ENCODE data around the gene CPSF2.

DNA sequence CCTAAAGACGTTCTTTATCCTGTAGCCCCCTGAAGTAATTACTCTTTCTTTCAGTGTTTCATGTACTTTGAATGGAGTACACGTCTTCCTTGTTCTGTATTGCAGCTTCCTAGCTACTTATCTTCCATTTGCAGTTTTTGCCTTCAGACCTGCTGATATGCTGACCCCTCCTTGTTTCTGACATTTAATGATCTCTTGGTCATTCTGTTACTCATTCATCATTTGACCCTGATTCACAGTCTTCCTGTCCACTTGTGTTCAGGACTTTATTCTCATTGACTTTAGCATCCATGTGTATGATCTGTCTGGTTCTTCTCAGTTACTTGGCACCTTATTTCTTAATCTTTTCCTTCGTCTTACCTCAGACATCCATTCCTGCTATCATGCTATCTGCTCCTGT, 22.2 kb downstream of the CPSF2 start:
- TF ChIP-seq, protein P1, sequence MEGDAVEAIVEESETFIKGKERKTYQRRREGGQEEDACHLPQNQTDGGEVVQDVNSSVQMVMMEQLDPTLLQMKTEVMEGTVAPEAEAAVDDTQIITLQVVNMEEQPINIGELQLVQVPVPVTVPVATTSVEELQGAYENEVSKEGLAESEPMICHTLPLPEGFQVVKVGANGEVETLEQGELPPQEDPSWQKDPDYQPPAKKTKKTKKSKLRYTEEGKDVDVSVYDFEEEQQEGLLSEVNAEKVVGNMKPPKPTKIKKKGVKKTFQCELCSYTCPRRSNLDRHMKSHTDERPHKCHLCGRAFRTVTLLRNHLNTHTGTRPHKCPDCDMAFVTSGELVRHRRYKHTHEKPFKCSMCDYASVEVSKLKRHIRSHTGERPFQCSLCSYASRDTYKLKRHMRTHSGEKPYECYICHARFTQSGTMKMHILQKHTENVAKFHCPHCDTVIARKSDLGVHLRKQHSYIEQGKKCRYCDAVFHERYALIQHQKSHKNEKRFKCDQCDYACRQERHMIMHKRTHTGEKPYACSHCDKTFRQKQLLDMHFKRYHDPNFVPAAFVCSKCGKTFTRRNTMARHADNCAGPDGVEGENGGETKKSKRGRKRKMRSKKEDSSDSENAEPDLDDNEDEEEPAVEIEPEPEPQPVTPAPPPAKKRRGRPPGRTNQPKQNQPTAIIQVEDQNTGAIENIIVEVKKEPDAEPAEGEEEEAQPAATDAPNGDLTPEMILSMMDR (IDR thresholded peaks at IDR 0.05; ENCODE audit: low read depth, low read length, missing input control), result no peak
- TF ChIP-seq EGR1 (IDR thresholded peaks at IDR 0.05; ENCODE audit: low read depth in 2 of 2), result no peak
- TF ChIP-seq YY1 (IDR thresholded peaks at IDR 0.05), result no peak
- TF ChIP-seq GABPA (IDR thresholded peaks at IDR 0.05 in 1 of 2, conservative IDR thresholded peaks at IDR 0.05 in 1 of 2), result no peak
- TF ChIP-seq, protein P2, sequence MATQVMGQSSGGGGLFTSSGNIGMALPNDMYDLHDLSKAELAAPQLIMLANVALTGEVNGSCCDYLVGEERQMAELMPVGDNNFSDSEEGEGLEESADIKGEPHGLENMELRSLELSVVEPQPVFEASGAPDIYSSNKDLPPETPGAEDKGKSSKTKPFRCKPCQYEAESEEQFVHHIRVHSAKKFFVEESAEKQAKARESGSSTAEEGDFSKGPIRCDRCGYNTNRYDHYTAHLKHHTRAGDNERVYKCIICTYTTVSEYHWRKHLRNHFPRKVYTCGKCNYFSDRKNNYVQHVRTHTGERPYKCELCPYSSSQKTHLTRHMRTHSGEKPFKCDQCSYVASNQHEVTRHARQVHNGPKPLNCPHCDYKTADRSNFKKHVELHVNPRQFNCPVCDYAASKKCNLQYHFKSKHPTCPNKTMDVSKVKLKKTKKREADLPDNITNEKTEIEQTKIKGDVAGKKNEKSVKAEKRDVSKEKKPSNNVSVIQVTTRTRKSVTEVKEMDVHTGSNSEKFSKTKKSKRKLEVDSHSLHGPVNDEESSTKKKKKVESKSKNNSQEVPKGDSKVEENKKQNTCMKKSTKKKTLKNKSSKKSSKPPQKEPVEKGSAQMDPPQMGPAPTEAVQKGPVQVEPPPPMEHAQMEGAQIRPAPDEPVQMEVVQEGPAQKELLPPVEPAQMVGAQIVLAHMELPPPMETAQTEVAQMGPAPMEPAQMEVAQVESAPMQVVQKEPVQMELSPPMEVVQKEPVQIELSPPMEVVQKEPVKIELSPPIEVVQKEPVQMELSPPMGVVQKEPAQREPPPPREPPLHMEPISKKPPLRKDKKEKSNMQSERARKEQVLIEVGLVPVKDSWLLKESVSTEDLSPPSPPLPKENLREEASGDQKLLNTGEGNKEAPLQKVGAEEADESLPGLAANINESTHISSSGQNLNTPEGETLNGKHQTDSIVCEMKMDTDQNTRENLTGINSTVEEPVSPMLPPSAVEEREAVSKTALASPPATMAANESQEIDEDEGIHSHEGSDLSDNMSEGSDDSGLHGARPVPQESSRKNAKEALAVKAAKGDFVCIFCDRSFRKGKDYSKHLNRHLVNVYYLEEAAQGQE (IDR thresholded peaks at IDR 0.05), result no peak
- TF ChIP-seq TAF1 (conservative IDR thresholded peaks at IDR 0.05), result no peak
- TF ChIP-seq FOXA2 (IDR thresholded peaks at IDR 0.05), result no peak
- no peak for TF ChIP-seq ATF3 (IDR thresholded peaks at IDR 0.05)
- no peak for TF ChIP-seq JUND (IDR thresholded peaks at IDR 0.05)
- TF ChIP-seq HNF4G (IDR thresholded peaks at IDR 0.05), result no peak
- no peak for TF ChIP-seq SP1 (IDR thresholded peaks at IDR 0.05)
